ENCODE results near the gene ANKRD23. TPM values are rescaled to one million over a fixed set of nuclear protein-coding genes. Genes with fewer than 3 reads are reported as not detected.

The ANKRD23 gene
- total RNA-seq, 3 donors from 2014 or later (not counting 1 experiment from before 2014, with no cell fraction given): 8.3 to 11.2 (median 10.1) TPM

GRCh38 chr2:96879545-96880040 lies 35.8 kb upstream of the ANKRD23 start:
- Histone ChIP-seq H3K4me1 (ENCODE audit: control insufficient read depth, insufficient read depth, low read length) (peaks cover 32% of the 10 kb centered on the region), H3K27ac (ENCODE audit: low read length) (no peak overlapping the region), H3K9me3 (ENCODE audit: control insufficient read depth, insufficient read depth, low read length) (no peaks in the 10 kb centered on the region), H3K4me3 (ENCODE audit: low read length) (no peak overlapping the region), H3K27me3 (ENCODE audit: control insufficient read depth, insufficient read depth, low read length) (no peaks in the 10 kb centered on the region), H3K36me3 (ENCODE audit: control insufficient read depth, insufficient read depth, low read length) (no peaks in the 10 kb centered on the region)
- no peak overlapping the region for H3K4me3 Mint-ChIP-seq
- no peak overlapping the region for H3K27ac Mint-ChIP-seq
- peaks cover 9 to 23% of the 10 kb centered on the region in 2 donors for H3K4me1 Mint-ChIP-seq
- intact Hi-C loops (cut with micrococcal nuclease): loop anchor here (5.0 kb wide), 1 partner anchor 33 kb away; no protein-coding TSS in a partner anchor
- 90% methylated on average over 18 of the region's 18 CpGs for WGBS (ENCODE audit: insufficient coverage)
- H3K27me3 Mint-ChIP-seq (ENCODE audit: low read depth in 2 of 2): no peaks in the 10 kb centered on the region
- no peaks in the 10 kb centered on the region for H3K9me3 Mint-ChIP-seq
- DNase-seq (no peak), ATAC-seq (no peak)
- no peak for TF ChIP-seq CTCF (IDR thresholded peaks at IDR 0.05)
- no peaks in the 10 kb centered on the region for H3K36me3 Mint-ChIP-seq

GRCh38 chr2:96878796-96879544 lies 35.1 kb upstream of the ANKRD23 start:
- H3K27me3 Mint-ChIP-seq (ENCODE audit: low read depth in 2 of 2): no peaks in the 10 kb centered on the region
- intact Hi-C loops (cut with micrococcal nuclease): loop anchor here (5.0 kb wide), 1 partner anchor 33 kb away; no protein-coding TSS in a partner anchor
- no peaks in the 10 kb centered on the region for H3K9me3 ChIP-seq (ENCODE audit: control insufficient read depth, insufficient read depth, low read length)
- H3K9me3 Mint-ChIP-seq: no peaks in the 10 kb centered on the region
- H3K27me3 ChIP-seq (ENCODE audit: control insufficient read depth, insufficient read depth, low read length): no peaks in the 10 kb centered on the region
- WGBS (ENCODE audit: insufficient coverage): 91% methylated on average over 22 of the region's 22 CpGs
- H3K4me3 ChIP-seq (ENCODE audit: low read length): no peak overlapping the region
- peaks cover 9 to 23% of the 10 kb centered on the region in 2 donors for H3K4me1 Mint-ChIP-seq
- no peak for DNase-seq
- H3K4me3 Mint-ChIP-seq: no peak overlapping the region
- H3K27ac ChIP-seq (ENCODE audit: low read length): no peak overlapping the region
- no peaks in the 10 kb centered on the region for H3K36me3 Mint-ChIP-seq
- no peak for TF ChIP-seq CTCF (IDR thresholded peaks at IDR 0.05)
- no peaks in the 10 kb centered on the region for H3K36me3 ChIP-seq (ENCODE audit: control insufficient read depth, insufficient read depth, low read length)
- H3K27ac Mint-ChIP-seq: no peak overlapping the region
- no peak for ATAC-seq
- H3K4me1 ChIP-seq (ENCODE audit: control insufficient read depth, insufficient read depth, low read length): peaks cover 34% of the 10 kb centered on the region

GRCh38 chr2:96878171-96878570 lies 34.4 kb upstream of the ANKRD23 start:
- H3K4me1 ChIP-seq (ENCODE audit: control insufficient read depth, insufficient read depth, low read length): peaks cover 42% of the 10 kb centered on the region
- no peaks in the 10 kb centered on the region for H3K36me3 Mint-ChIP-seq
- ATAC-seq (no peak), DNase-seq (no peak)
- no peak overlapping the region for H3K4me3 Mint-ChIP-seq
- 87% methylated on average over 7 of the region's 7 CpGs for WGBS (ENCODE audit: insufficient coverage)
- H3K27me3 Mint-ChIP-seq (ENCODE audit: low read depth in 2 of 2): no peaks in the 10 kb centered on the region
- no peak overlapping the region for H3K4me3 ChIP-seq (ENCODE audit: low read length)
- H3K9me3 ChIP-seq (ENCODE audit: control insufficient read depth, insufficient read depth, low read length): no peaks in the 10 kb centered on the region
- no peaks in the 10 kb centered on the region for H3K36me3 ChIP-seq (ENCODE audit: control insufficient read depth, insufficient read depth, low read length)
- H3K27me3 ChIP-seq (ENCODE audit: control insufficient read depth, insufficient read depth, low read length): no peaks in the 10 kb centered on the region
- intact Hi-C loops (cut with micrococcal nuclease): loop anchor here (5.0 kb wide), 1 partner anchor 34 kb away; no protein-coding TSS in a partner anchor
- no peak overlapping the region for H3K27ac Mint-ChIP-seq
- no peak for TF ChIP-seq CTCF (IDR thresholded peaks at IDR 0.05)
- H3K9me3 Mint-ChIP-seq: no peaks in the 10 kb centered on the region
- H3K4me1 Mint-ChIP-seq: peaks cover 9 to 23% of the 10 kb centered on the region in 2 donors
- no peak overlapping the region for H3K27ac ChIP-seq (ENCODE audit: low read length)

All from natural killer cell (primary cell).